Cardiac fibroblast (primary cell): ENCODE results near the gene KLHL29.

ENCODE experiments used
- DNase-seq, 2 donors: peaks; one replicate each; pipeline versions ENCODE4 v3.0.0 to v3.0.0-alpha.2; 2010; ENCODE audit warnings: low read depth in 2 of 2
- H3K4me3 ChIP-seq, 2 donors: replicated peaks in 1 of 2; 1 replicate in 1 of 2; 2 replicates in 1 of 2; pipeline ENCODE4 v1.5.1; 2011; ENCODE audit warnings: low read depth in 2 of 2, low read length in 2 of 2, mild to moderate bottlenecking in 2 of 2, moderate library complexity in 1 of 2
- CTCF ChIP-seq: IDR thresholded peaks from one replicate; pipeline ENCODE4 v1.5.1; 2011; ENCODE audit warnings: low read depth, mild to moderate bottlenecking, low read length, inconsistent platforms

Gene KLHL29

GRCh38 chr2:23492337-23492675 is 107.3 kb downstream of the KLHL29 start:
- no peak for DNase-seq
- TF ChIP-seq CTCF = no peak
- H3K4me3 ChIP-seq = no peak overlapping the region

GRCh38 chr2:23492921-23493320 is 107.9 kb downstream of the KLHL29 start:
- no peak for DNase-seq
- TF ChIP-seq CTCF = no peak
- no peak overlapping the region for H3K4me3 ChIP-seq

DNA sequence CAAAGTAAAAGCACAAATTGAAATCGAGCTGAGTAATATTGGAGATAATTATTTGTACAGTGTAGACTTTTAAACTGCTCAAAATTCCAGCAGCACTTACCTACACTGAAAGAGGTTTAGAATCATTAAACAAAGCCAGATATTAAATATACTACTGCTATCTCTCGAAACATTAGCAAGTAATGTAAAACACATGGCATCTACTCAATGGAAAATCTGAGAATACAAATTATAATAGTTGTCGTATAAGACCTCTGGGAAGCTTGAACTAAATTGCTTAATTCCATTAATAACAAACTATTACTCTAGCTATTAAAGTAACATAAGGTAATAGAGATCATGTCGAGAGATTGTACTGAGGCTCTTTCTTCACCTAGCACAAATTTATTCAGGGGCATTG is 108.9 kb downstream of the KLHL29 start:
- DNase-seq = no peak
- no peak for TF ChIP-seq CTCF
- H3K4me3 ChIP-seq = no peak overlapping the region

DNA sequence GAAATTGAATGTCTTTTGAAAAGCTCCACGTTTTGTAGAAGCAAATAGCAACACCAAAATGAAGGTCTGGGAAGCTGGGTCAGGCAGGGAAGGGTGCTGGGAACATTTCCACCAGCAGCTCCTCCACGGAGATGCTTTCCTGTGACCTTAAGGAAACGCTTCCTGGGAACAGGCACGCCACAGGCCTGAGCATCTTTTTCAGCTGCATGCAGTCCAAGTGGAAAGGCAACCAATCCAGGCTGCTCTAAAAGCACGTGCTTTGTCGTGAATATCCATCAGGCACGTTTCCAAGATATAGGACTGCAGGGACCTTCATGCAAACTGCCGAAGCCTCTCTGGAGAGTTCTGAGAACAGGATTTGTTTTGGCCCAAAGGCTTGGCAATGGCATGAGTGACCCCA is 109.3 kb downstream of the KLHL29 start:
- no peak for DNase-seq
- no peak for TF ChIP-seq CTCF

DNA sequence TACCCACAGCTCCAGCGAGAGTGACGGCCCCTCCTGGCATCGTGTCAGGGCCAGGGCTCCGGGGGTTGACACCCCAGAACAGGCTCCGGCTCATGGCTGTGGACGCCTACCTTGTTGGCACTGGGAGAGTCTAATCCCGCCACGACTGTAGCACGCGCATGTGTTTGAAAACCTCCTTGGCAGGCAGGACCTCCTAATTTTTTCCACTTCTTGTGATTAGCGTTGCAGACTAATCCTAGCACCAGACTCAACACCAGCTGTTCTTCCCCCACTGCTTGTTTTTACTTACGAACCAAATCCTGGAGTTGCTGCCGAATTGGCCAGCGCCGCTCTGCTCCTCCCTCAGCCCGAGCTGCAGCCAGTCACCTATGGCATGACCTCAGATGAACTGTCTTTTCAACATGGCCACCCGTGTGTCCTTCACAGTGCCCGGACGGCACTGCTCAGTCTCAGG is 110.7 kb downstream of the KLHL29 start:
- no peak for DNase-seq
- no peak for TF ChIP-seq CTCF
- H3K4me3 ChIP-seq = no peak overlapping the region

More for the DNA sequence above, 109.3 kb downstream of the KLHL29 start:
- H3K4me3 ChIP-seq = no peak overlapping the region

- no peak overlapping the region for H3K4me3 ChIP-seq
- DNase-seq = no peak
- TF ChIP-seq CTCF = no peak
These were observed 111.5 kb downstream of the KLHL29 start for GRCh38 chr2:23496456-23496855.

DNA sequence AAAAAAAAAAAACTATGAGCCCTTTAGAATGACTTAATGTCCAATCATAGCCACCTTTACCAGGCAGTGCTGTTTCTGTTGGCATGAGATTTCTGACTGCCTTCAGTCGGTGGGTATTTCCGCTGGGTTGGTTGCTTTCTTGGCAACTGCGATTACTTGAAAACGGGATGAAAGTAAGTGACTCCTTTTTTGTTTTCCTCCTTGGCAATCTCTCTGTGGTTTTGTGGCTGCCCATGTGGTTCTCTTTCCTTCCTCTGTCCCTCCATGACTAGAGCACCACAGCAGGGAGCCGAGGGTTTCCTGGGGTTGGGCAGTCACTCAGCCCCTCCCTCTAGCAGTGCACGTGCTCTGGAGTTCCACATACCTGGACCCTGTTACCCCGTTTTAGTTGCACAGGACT is 112.1 kb downstream of the KLHL29 start:
- no peak overlapping the region for H3K4me3 ChIP-seq
- no peak for TF ChIP-seq CTCF
- DNase-seq = peak; percentile 41 to 59
